NB4 (cell line): ENCODE results near the gene ZNF296.

Experiments used
- CTCF ChIP-seq: IDR thresholded peaks from one replicate; pipeline ENCODE4 v1.5.1; 2012; ENCODE audit warnings: low read depth, low read length
- MAX ChIP-seq: IDR thresholded peaks from 2 replicates; pipeline ENCODE4 v1.6.1; 2011; ENCODE audit warnings: low read depth, low read length
- POLR2A ChIP-seq: IDR thresholded peaks from 2 replicates; pipeline ENCODE4 v1.6.1; 2011; ENCODE audit warnings: mild to moderate bottlenecking; ENCODE audit not compliant: insufficient read length; ENCODE audit errors: extremely low read depth

- TF ChIP-seq CTCF, result no peak
- TF ChIP-seq MAX, result no peak
- no peak for TF ChIP-seq POLR2A
Measured at GRCh38 chr19:45124021-45124420, 47.7 kb upstream of the ZNF296 start.
